HepG2 (cell line): Measurements from ENCODE around the gene ZNF888. TPM values are rescaled to one million over a fixed set of nuclear protein-coding genes. Genes with fewer than 3 reads are reported as not detected.
A peak's percentile ranks its signal among the peaks of the same experiment; 100 is the strongest.

ENCODE experiments used
- ATAC-seq: fragments of 200-7000 bp; cut with Tn5 transposase; 3 replicates; pipeline ENCODE4 v1.9.1; 2020; ENCODE audit warnings: mild to moderate bottlenecking, moderate library complexity
- BruUV-seq: library from RNA; stranded (reverse); fragments of 400-500 nt; replicated peaks from 2 replicates; lab custom pipeline; 2021; lab: Mats Ljungman, UMichigan
- CTCF ChIA-PET: fragments of 300-600 bp; formaldehyde crosslinking; extraction: SDS; loops from one replicate; lab custom pipeline; 2021; ENCODE audit warnings: low total read pairs, inconsistent platforms, low intra/inter-chr PET ratio; lab: Yijun Ruan, JAX
- POLR2A ChIA-PET: fragments of 350-600 bp; sonication (Branson Sonifier 250); formaldehyde crosslinking; loops from one replicate; lab custom pipeline; 2020; ENCODE audit warnings: antibody characterized with exemption, inconsistent platforms; lab: Yijun Ruan, JAX
- DNase-seq: peaks from one replicate; pipeline ENCODE4 v3.0.0-alpha.2; 2015; ENCODE audit warnings: low spot score
- FAIRE-seq: peaks from 3 replicates; lab custom pipeline; 2011; peaks lifted over from hg19 to GRCh38; lab: Jason Lieb, UNC
- H2AFZ ChIP-seq: one replicate; pipeline ENCODE4 v1.6.1; 2011; ENCODE audit warnings: low read length, inconsistent platforms
- H3K27ac ChIP-seq: fragments of 300-600 bp; 3 replicates; pipeline ENCODE4 v1.8.0; 2011; ENCODE audit warnings: mixed run types, mild to moderate bottlenecking, mixed read lengths, low read length, inconsistent platforms; ENCODE audit not compliant: insufficient read depth; ENCODE audit errors: extremely low read length
- H3K27me3 ChIP-seq, 2 experiments: fragments of 200-600 bp in 1 of 2; 2 replicates in 1 of 2; 3 replicates in 1 of 2; pipeline versions ENCODE4 v1.6.0 to v1.8.0; 2011; ENCODE audit warnings: low read length in 2 of 2, mild to moderate bottlenecking in 2 of 2, moderate library complexity in 2 of 2, inconsistent platforms in 1 of 2; ENCODE audit not compliant: insufficient read depth in 2 of 2, control insufficient read depth in 1 of 2
- H3K36me3 ChIP-seq, 2 experiments: fragments of 200-600 bp in 1 of 2; replicated peaks in 1 of 2; 2 replicates in 1 of 2; 3 replicates in 1 of 2; pipeline versions ENCODE4 v1.5.1 to v1.8.0; 2011; ENCODE audit warnings: low read length in 2 of 2, inconsistent platforms in 1 of 2; ENCODE audit not compliant: insufficient read depth in 2 of 2, control insufficient read depth in 1 of 2
- H3K4me1 ChIP-seq: 2 replicates; pipeline ENCODE4 v1.5.1; 2012; ENCODE audit warnings: low read length, inconsistent platforms; ENCODE audit not compliant: insufficient read depth
- H3K4me2 ChIP-seq: 2 replicates; pipeline ENCODE4 v1.6.0; 2011; ENCODE audit warnings: low read depth, low read length, inconsistent platforms
- H3K4me3 ChIP-seq, 3 experiments: fragments of 200-600 bp in 1 of 3; sonication (generic), shearing (Covaris generic) in 1 of 3; replicated peaks in 1 of 3; 2 replicates each; pipeline ENCODE4 v1.5.1; 2011 to 2016; ENCODE audit warnings: low read length in 3 of 3, inconsistent platforms in 2 of 3, low read depth in 2 of 3, mild to moderate bottlenecking in 2 of 3, control low read depth in 1 of 3, mixed read lengths in 1 of 3; ENCODE audit not compliant: insufficient read depth in 1 of 3
- H3K79me2 ChIP-seq: one replicate; pipeline ENCODE4 v1.6.1; 2011; ENCODE audit warnings: low read length, inconsistent platforms; ENCODE audit not compliant: insufficient read depth
- H3K9ac ChIP-seq: 2 replicates; pipeline ENCODE4 v1.6.0; 2011; ENCODE audit warnings: mild to moderate bottlenecking, low read depth, low read length, inconsistent platforms; ENCODE audit not compliant: insufficient read depth
- H3K9me3 ChIP-seq: 2 replicates; pipeline ENCODE4 v1.5.1; 2012; ENCODE audit warnings: mild to moderate bottlenecking, low read length
- H4K20me1 ChIP-seq: 2 replicates; pipeline ENCODE4 v1.6.0; 2011; ENCODE audit warnings: inconsistent platforms, mild to moderate bottlenecking, low read length, moderate library complexity; ENCODE audit not compliant: insufficient read depth
- HDAC6 ChIP-seq: fragments of 200-600 bp; sonication (generic); IDR thresholded peaks from 2 replicates; pipeline ENCODE4 v1.7.0; 2017; ENCODE audit warnings: mild to moderate bottlenecking, antibody characterized with exemption, low read length, low read depth
- RXRB ChIP-seq: IDR thresholded peaks from 2 replicates; pipeline ENCODE4 v1.6.1; 2016; ENCODE audit warnings: borderline replicate concordance, missing genetic modification reagents, missing compliant biosample characterization
- WGBS: methylation state at CpG from one replicate; pipeline ENCODE4 v1.1.6; 2017; ENCODE audit warnings: low lambda C conversion rate; 5-methylcytosine and 5-hydroxymethylcytosine counted together
- in situ Hi-C: cut with HindIII; loops from 2 replicates; pipeline ENCODE4 v1.10.0; 2017; ENCODE audit warnings: low pct_unique_long_range_greater_than_20kb; ENCODE audit not compliant: extremely low pct_ligation_motif_present
- intact Hi-C: fragments of 100-400 bp; cut with micrococcal nuclease; formaldehyde crosslinking; loops from one replicate; pipeline ENCODE4 v1.10.0; 2022; ENCODE audit not compliant: unreplicated experiment
- polyA plus RNA-seq, 8 experiments: library from polyadenylated mRNA; depleted of rRNA in 3 of 8; stranded (reverse) in 7 of 8; unstranded in 1 of 8; fragments of >200 nt; fragmentation: Illumina TruSeq in 4 of 8; extraction: Trizol in 4 of 8; gene quantifications; 2 replicates each; pipeline versions ENCODE4 v1.2.1 to v1.2.3, GENCODE V29; 2011 to 2016; ENCODE audit warnings: low read depth in 4 of 8, missing spikeins in 1 of 8, mixed read lengths in 1 of 8; ENCODE audit not compliant: insufficient read depth in 1 of 8
- total RNA-seq, 5 experiments: library from RNA; depleted of rRNA; stranded (reverse); fragments of >200 nt; fragmentation: Illumina TruSeq; extraction: Trizol; gene quantifications; 2 replicates each; pipeline ENCODE4 v1.2.3, GENCODE V29; 2016; ENCODE audit warnings: low read depth in 1 of 5
- TF ChIP-seq, protein P1 (sequence below): sonication (generic); formaldehyde crosslinking; IDR thresholded peaks from 2 replicates; pipeline ENCODE4 v1.4.0; 2020; ENCODE audit warnings: missing genetic modification reagents

Gene ZNF888
- total and polyA plus RNA-seq, 2 of the 13 experiments (the other 11 are each of a cell fraction or from before 2014, with no cell fraction given) = 1.7 to 7.6 TPM

DNA sequence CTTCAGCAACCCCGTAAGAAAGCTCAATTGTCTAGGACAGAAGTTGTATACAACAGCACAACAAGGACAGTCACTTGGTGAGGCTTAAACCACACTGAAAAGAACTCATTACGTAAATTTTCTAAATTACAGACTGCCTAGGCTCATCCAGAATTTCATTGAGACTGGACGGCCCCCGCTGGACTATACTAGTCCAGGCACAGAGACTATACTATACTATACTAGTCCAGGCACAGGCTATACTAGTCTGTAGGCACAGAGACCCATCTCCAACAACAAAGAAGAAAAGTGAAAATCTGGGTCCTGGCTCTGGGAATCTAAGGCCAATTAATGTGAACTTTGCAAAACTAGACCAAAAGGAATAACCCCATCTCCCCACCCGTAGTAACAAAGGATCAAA lies 38.8 kb upstream of the ZNF888 start:
- DNase-seq (peak; percentile 1), ATAC-seq (peak; percentile 51), FAIRE-seq (no peak)
- CTCF ChIA-PET = no interaction called here
- intact Hi-C loops = loop anchor here (2.0 kb wide), 2 partner anchors 17 to 39 kb away; partner anchors contain the start of gene ZNF888
- Histone ChIP-seq H3K4me3 (peak overlapping the region; percentile 79 to 98 (median 80)), H3K27ac (peak overlapping the region; percentile 75), H3K9ac (peak overlapping the region; percentile 74), H4K20me1 (no peaks in the 10 kb centered on the region), H3K4me1 (peaks cover 35% of the 10 kb centered on the region), H3K79me2 (peaks cover 35% of the 10 kb centered on the region), H3K27me3 (no peaks in the 10 kb centered on the region; a peak in 1 of 5 replicates), H3K36me3 (peaks cover 4 to 26% of the 10 kb centered on the region in 2 experiments; a peak in 4 of 5 replicates), H2AFZ (peak overlapping the region; percentile 12), H3K4me2 (peak overlapping the region; percentile 70), H3K9me3 (peaks cover 22% of the 10 kb centered on the region; the same call in 1 of the 2 replicates)
- no peak for TF ChIP-seq HDAC6
- TF ChIP-seq, protein P1, sequence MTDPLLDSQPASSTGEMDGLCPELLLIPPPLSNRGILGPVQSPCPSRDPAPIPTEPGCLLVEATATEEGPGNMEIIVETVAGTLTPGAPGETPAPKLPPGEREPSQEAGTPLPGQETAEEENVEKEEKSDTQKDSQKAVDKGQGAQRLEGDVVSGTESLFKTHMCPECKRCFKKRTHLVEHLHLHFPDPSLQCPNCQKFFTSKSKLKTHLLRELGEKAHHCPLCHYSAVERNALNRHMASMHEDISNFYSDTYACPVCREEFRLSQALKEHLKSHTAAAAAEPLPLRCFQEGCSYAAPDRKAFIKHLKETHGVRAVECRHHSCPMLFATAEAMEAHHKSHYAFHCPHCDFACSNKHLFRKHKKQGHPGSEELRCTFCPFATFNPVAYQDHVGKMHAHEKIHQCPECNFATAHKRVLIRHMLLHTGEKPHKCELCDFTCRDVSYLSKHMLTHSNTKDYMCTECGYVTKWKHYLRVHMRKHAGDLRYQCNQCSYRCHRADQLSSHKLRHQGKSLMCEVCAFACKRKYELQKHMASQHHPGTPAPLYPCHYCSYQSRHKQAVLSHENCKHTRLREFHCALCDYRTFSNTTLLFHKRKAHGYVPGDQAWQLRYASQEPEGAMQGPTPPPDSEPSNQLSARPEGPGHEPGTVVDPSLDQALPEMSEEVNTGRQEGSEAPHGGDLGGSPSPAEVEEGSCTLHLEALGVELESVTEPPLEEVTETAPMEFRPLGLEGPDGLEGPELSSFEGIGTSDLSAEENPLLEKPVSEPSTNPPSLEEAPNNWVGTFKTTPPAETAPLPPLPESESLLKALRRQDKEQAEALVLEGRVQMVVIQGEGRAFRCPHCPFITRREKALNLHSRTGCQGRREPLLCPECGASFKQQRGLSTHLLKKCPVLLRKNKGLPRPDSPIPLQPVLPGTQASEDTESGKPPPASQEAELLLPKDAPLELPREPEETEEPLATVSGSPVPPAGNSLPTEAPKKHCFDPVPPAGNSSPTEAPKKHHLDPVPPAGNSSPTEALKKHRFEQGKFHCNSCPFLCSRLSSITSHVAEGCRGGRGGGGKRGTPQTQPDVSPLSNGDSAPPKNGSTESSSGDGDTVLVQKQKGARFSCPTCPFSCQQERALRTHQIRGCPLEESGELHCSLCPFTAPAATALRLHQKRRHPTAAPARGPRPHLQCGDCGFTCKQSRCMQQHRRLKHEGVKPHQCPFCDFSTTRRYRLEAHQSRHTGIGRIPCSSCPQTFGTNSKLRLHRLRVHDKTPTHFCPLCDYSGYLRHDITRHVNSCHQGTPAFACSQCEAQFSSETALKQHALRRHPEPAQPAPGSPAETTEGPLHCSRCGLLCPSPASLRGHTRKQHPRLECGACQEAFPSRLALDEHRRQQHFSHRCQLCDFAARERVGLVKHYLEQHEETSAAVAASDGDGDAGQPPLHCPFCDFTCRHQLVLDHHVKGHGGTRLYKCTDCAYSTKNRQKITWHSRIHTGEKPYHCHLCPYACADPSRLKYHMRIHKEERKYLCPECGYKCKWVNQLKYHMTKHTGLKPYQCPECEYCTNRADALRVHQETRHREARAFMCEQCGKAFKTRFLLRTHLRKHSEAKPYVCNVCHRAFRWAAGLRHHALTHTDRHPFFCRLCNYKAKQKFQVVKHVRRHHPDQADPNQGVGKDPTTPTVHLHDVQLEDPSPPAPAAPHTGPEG (CRISPR knock-in tag) = 0 out of 2 replicates have a peak, but pooled peaks have one; percentile 4
- TF ChIP-seq RXRB (CRISPR knock-in tag) = no peak
- no TSS peak for BruUV-seq
- POLR2A ChIA-PET = no interaction called here
- 12% methylated on average over 5 of the region's 5 CpGs for WGBS
- in situ Hi-C loops = no loop called here
